K562 (cell line): Measurements from ENCODE around the gene PHACTR3. TPM values are rescaled to one million over a fixed set of nuclear protein-coding genes. Genes with fewer than 3 reads are reported as not detected.

Source experiments
- ATAC-seq: fragments of 200-7000 bp; cut with Tn5 transposase; 3 replicates; pipeline ENCODE4 v1.9.1; 2020; ENCODE audit warnings: moderate library complexity
- BruUV-seq: library from RNA; stranded (reverse); fragments of 400-500 nt; replicated peaks from 2 replicates; lab custom pipeline; 2021; lab: Mats Ljungman, UMichigan
- CTCF ChIA-PET: fragments of 300-600 bp; formaldehyde crosslinking; extraction: SDS; loops from one replicate; lab custom pipeline; 2021; ENCODE audit warnings: low intra/inter-chr PET ratio; lab: Yijun Ruan, JAX
- POLR2A ChIA-PET: fragments of 300-600, 350-650 bp; sonication (Branson Sonifier 250); formaldehyde crosslinking; extraction: SDS; loops from one replicate; lab custom pipeline; 2021; ENCODE audit warnings: antibody characterized with exemption, inconsistent platforms; lab: Yijun Ruan, JAX
- DNase-seq, 4 experiments: peaks; one replicate each; pipeline versions ENCODE4 v3.0.0 to v3.0.0-alpha.2; 2011 to 2018; ENCODE audit warnings: low spot score in 3 of 4, mixed read lengths in 3 of 4; ENCODE audit errors: extremely low read depth in 1 of 4
- FAIRE-seq: peaks from 2 replicates; lab custom pipeline; 2011; peaks lifted over from hg19 to GRCh38; lab: Jason Lieb, UNC
- H2AFZ ChIP-seq: 2 replicates; pipeline ENCODE4 v1.6.0; 2011; ENCODE audit warnings: low read depth, low read length, control low read depth, inconsistent platforms
- H3K27ac ChIP-seq: fragments of 200-600 bp; 3 replicates; pipeline ENCODE4 v1.8.0; 2011; ENCODE audit warnings: low read depth, mild to moderate bottlenecking, control low read depth, inconsistent platforms, low read length, moderate library complexity, mixed read lengths; ENCODE audit errors: extremely low read depth
- H3K27me3 ChIP-seq, 2 experiments: fragments of 300-600 bp in 1 of 2; 2 replicates in 1 of 2; 3 replicates in 1 of 2; pipeline versions ENCODE4 v1.6.0 to v1.8.0; 2011; ENCODE audit warnings: inconsistent platforms in 2 of 2, low read length in 2 of 2, mild to moderate bottlenecking in 1 of 2, mixed read lengths in 1 of 2, moderate library complexity in 1 of 2; ENCODE audit not compliant: control insufficient read depth in 2 of 2, insufficient read depth in 2 of 2
- H3K36me3 ChIP-seq: fragments of 300-600 bp; 3 replicates; pipeline ENCODE4 v1.8.0; 2011; ENCODE audit warnings: mild to moderate bottlenecking, low read length, inconsistent platforms; ENCODE audit not compliant: control insufficient read depth, insufficient read depth
- H3K4me1 ChIP-seq, 2 experiments: fragments of 200-600 bp in 1 of 2; replicated peaks in 1 of 2; 2 replicates in 1 of 2; 3 replicates in 1 of 2; pipeline versions ENCODE4 v1.5.1 to v1.8.0; 2011; ENCODE audit warnings: inconsistent platforms in 2 of 2, low read length in 2 of 2, mild to moderate bottlenecking in 1 of 2, mixed read lengths in 1 of 2, moderate library complexity in 1 of 2; ENCODE audit not compliant: control insufficient read depth in 2 of 2, insufficient read depth in 2 of 2
- H3K4me2 ChIP-seq: 2 replicates; pipeline ENCODE4 v1.6.1; 2011; ENCODE audit warnings: low read length, control low read depth, inconsistent platforms, mixed read lengths; ENCODE audit not compliant: insufficient read depth
- H3K4me3 ChIP-seq: fragments of 200-600 bp; sonication (generic), shearing (Covaris generic); 2 replicates; pipeline ENCODE4 v1.5.1; 2016; ENCODE audit warnings: control low read depth, inconsistent platforms
- H3K79me2 ChIP-seq: fragments of 200-600 bp; 3 replicates; pipeline ENCODE4 v1.8.0; 2011; ENCODE audit warnings: low read length, inconsistent platforms; ENCODE audit not compliant: control insufficient read depth, insufficient read depth
- H3K9ac ChIP-seq, 2 experiments: 2 replicates each; pipeline versions ENCODE4 v1.6.0 to v1.6.1; 2011; ENCODE audit warnings: low read depth in 2 of 2, low read length in 2 of 2, control low read depth in 1 of 2, inconsistent platforms in 1 of 2, mild to moderate bottlenecking in 1 of 2, mixed read lengths in 1 of 2; ENCODE audit not compliant: insufficient read depth in 1 of 2
- H3K9me1 ChIP-seq: one replicate; pipeline ENCODE4 v1.6.0; 2011; ENCODE audit warnings: inconsistent platforms, mild to moderate bottlenecking, low read length, moderate library complexity; ENCODE audit not compliant: control insufficient read depth, insufficient read depth
- H3K9me3 ChIP-seq: replicated peaks from 2 replicates; pipeline ENCODE4 v1.5.1; 2011; ENCODE audit warnings: low read depth, low read length, inconsistent platforms; ENCODE audit not compliant: control insufficient read depth, insufficient read depth
- H4K20me1 ChIP-seq: replicated peaks from 2 replicates; pipeline ENCODE4 v1.6.1; 2011; ENCODE audit warnings: low read length, inconsistent platforms, mixed read lengths; ENCODE audit not compliant: control insufficient read depth, insufficient read depth
- ESRRA ChIP-seq: fragments of 450-650 bp; IDR thresholded peaks from 2 replicates; pipeline ENCODE4 v1.6.1; 2014; ENCODE audit warnings: low read depth, mild to moderate bottlenecking, moderate library complexity, borderline replicate concordance
- RBM25 ChIP-seq: fragments of 200-400 bp; formaldehyde crosslinking; IDR thresholded peaks from 2 replicates; pipeline ENCODE4 v1.6.1; 2018; ENCODE audit warnings: low read length, low read depth, moderate library complexity; ENCODE audit not compliant: severe bottlenecking
- WGBS: fragments of 100-300 bp; shearing (Covaris generic); methylation state at CpG from one replicate; pipeline ENCODE4 v1.1.6; 2016; ENCODE audit warnings: low coverage, mixed read lengths; ENCODE audit not compliant: insufficient coverage; ENCODE audit errors: missing lambda C conversion rate; 5-methylcytosine and 5-hydroxymethylcytosine counted together
- in situ Hi-C: fragments of 300-500 bp; cut with MboI; formaldehyde crosslinking; loops from 4 replicates; pipeline ENCODE4 v1.15.0; 2018; ENCODE audit warnings: inconsistent platforms, mixed read lengths
- intact Hi-C: fragments of 100-400 bp; cut with micrococcal nuclease; formaldehyde crosslinking; loops from 2 replicates; pipeline ENCODE4 v1.14.2; 2022
- polyA plus RNA-seq, 8 experiments: library from polyadenylated mRNA; depleted of rRNA in 4 of 8; stranded (reverse) in 5 of 8; unstranded in 3 of 8; fragments of >200 nt; fragmentation: Nextera tagmentation in 2 of 8; fragmentation: Illumina TruSeq in 1 of 8; extraction: Ambion mirVana in 2 of 8; extraction: Trizol in 1 of 8; gene quantifications; 2 replicates each; pipeline versions ENCODE4 v1.2.1 to v1.2.3, GENCODE V29; 2011 to 2014; ENCODE audit warnings: inconsistent platforms in 1 of 8, missing spikeins in 1 of 8
- total RNA-seq, 7 experiments: library from RNA; depleted of rRNA in 6 of 7; stranded (reverse); fragments of >200 nt in 6 of 7; fragmentation: Illumina TruSeq in 2 of 7; extraction: Trizol in 2 of 7; gene quantifications; 2 replicates each; pipeline versions ENCODE4 v1.2.1 to v1.2.3, GENCODE V29; 2011 to 2021; ENCODE audit warnings: low replicate concordance in 1 of 7
- TF ChIP-seq, protein P1 (sequence below): sonication (generic); IDR thresholded peaks from 2 replicates; pipeline ENCODE4 v1.6.1; 2016

The PHACTR3 gene
- total and polyA plus RNA-seq, 9 of the 15 experiments (the other 6 are each of a cell fraction or from before 2014, with no cell fraction given), result not detected

GRCh38 chr20:59577809-59578435 is 26.4 kb upstream of the PHACTR3 start:
- H3K9me3 ChIP-seq, result no peaks in the 10 kb centered on the region
- no peak overlapping the region for H3K4me2 ChIP-seq
- H3K4me3 ChIP-seq, result no peak overlapping the region
- ChIA-PET CTCF (interaction anchor here (0.6 kb wide), 1 partner anchor 810 kb away, joined by 6 read pairs; no protein-coding TSS in a partner anchor), POLR2A (no interaction called here)
- ATAC-seq (no peak), DNase-seq (no peak), FAIRE-seq (no peak)
- H3K9ac ChIP-seq, result no peak overlapping the region
- TF ChIP-seq, protein P1, sequence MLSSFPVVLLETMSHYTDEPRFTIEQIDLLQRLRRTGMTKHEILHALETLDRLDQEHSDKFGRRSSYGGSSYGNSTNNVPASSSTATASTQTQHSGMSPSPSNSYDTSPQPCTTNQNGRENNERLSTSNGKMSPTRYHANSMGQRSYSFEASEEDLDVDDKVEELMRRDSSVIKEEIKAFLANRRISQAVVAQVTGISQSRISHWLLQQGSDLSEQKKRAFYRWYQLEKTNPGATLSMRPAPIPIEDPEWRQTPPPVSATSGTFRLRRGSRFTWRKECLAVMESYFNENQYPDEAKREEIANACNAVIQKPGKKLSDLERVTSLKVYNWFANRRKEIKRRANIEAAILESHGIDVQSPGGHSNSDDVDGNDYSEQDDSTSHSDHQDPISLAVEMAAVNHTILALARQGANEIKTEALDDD, result no peak
- TF ChIP-seq ESRRA (peak; percentile 44; the same call in 1 of the 2 replicates), RBM25 (peak; percentile 37)
- H3K27ac ChIP-seq, result no peak overlapping the region
- intact Hi-C loops, result no loop called here
- no peaks in the 10 kb centered on the region for H3K36me3 ChIP-seq
- WGBS, result 13% methylated on average over 18 of the region's 18 CpGs
- no peaks in the 10 kb centered on the region for H3K79me2 ChIP-seq
- no peaks in the 10 kb centered on the region for H3K9me1 ChIP-seq
- peaks cover 0 to 4% of the 10 kb centered on the region in 2 experiments; a peak in 1 of 5 replicates for H3K4me1 ChIP-seq
- in situ Hi-C loops, result no loop called here
- peaks cover 8 to 52% of the 10 kb centered on the region in 2 experiments; a peak in 3 of 5 replicates for H3K27me3 ChIP-seq
- H2AFZ ChIP-seq, result no peak overlapping the region
- BruUV-seq, result no TSS peak
- H4K20me1 ChIP-seq, result no peaks in the 10 kb centered on the region; the same call in 1 of the 2 replicates
